Muscle of leg (tissue), 11 donors: Measurements from ENCODE around the gene WWP2. TPM values are rescaled to one million over a fixed set of nuclear protein-coding genes. Genes with fewer than 3 reads are reported as not detected.
A peak's percentile ranks its signal among the peaks of the same experiment; 100 is the strongest.

Source experiments
- DNase-seq: peaks from one replicate; pipeline ENCODE4 v3.0.0; 2013
- H3K27ac ChIP-seq: one replicate; pipeline ENCODE4 v1.5.1; 2013; ENCODE audit warnings: mild to moderate bottlenecking, low read length, control low read depth
- H3K27me3 ChIP-seq: one replicate; pipeline ENCODE4 v1.6.1; 2013; ENCODE audit warnings: low read length; ENCODE audit not compliant: control insufficient read depth, insufficient read depth
- H3K36me3 ChIP-seq: one replicate; pipeline ENCODE4 v1.6.1; 2013; ENCODE audit warnings: low read length; ENCODE audit not compliant: control insufficient read depth, insufficient read depth
- H3K4me1 ChIP-seq: one replicate; pipeline ENCODE4 v1.6.1; 2013; ENCODE audit warnings: low read length; ENCODE audit not compliant: control insufficient read depth, insufficient read depth
- H3K4me3 ChIP-seq: one replicate; pipeline ENCODE4 v1.5.1; 2013; ENCODE audit warnings: low read length, control low read depth
- H3K9me3 ChIP-seq: replicated peaks from 2 replicates; pipeline ENCODE4 v1.6.1; 2013; ENCODE audit warnings: low read depth, low read length; ENCODE audit not compliant: control insufficient read depth
- WGBS: methylation state at CpG from one replicate; pipeline ENCODE4 v1.1.5; 2013; ENCODE audit warnings: missing lambda C conversion rate; ENCODE audit not compliant: insufficient coverage; 5-methylcytosine and 5-hydroxymethylcytosine counted together
- polyA plus RNA-seq, 8 donors: library from polyadenylated mRNA; unstranded; fragments of 120-200 nt; gene quantifications; one replicate each; pipeline versions ENCODE4 v1.2.1 to v1.2.3, GENCODE V29; 2013; ENCODE audit warnings: inconsistent platforms in 1 of 8, low replicate concordance in 1 of 8; ENCODE audit not compliant: insufficient read length in 8 of 8, insufficient read depth in 1 of 8
- total RNA-seq: library from RNA; stranded (reverse); fragments of 120-200 nt; gene quantifications from one replicate; pipeline ENCODE4 v1.2.4, GENCODE V29; 2013

The WWP2 gene
- total and polyA plus RNA-seq, 9 donors, result 14.3 to 19.7 (median 16.9) TPM

GRCh38 chr16:69767459-69768229, 5.5 kb downstream of the WWP2 start:
- WGBS, result 43% methylated on average over 2 of the region's 5 CpGs
- peaks cover 3% of the 10 kb centered on the region for H3K4me1 ChIP-seq
- no peak overlapping the region for H3K4me3 ChIP-seq
- no peak for DNase-seq
- H3K9me3 ChIP-seq, result no peaks in the 10 kb centered on the region
- no peaks in the 10 kb centered on the region for H3K36me3 ChIP-seq
- no peaks in the 10 kb centered on the region for H3K27me3 ChIP-seq
- no peak overlapping the region for H3K27ac ChIP-seq

- Histone ChIP-seq H3K36me3 (no peaks in the 10 kb centered on the region), H3K27ac (peak overlapping the region; percentile 51), H3K4me3 (no peak overlapping the region), H3K4me1 (peaks cover 4% of the 10 kb centered on the region), H3K9me3 (no peaks in the 10 kb centered on the region), H3K27me3 (no peaks in the 10 kb centered on the region)
- peak; percentile 95 for DNase-seq
- WGBS, result 56% methylated on average over 3 of the region's 6 CpGs
Measured at GRCh38 chr16:69768666-69769065, 6.5 kb downstream of the WWP2 start.

- WGBS, result 80% methylated on average over 1 of the region's 2 CpGs
- Histone ChIP-seq H3K9me3 (no peaks in the 10 kb centered on the region), H3K27ac (no peak overlapping the region), H3K4me1 (peaks cover 3% of the 10 kb centered on the region), H3K4me3 (no peak overlapping the region), H3K27me3 (no peaks in the 10 kb centered on the region), H3K36me3 (no peaks in the 10 kb centered on the region)
- no peak for DNase-seq
Measured at GRCh38 chr16:69769404-69769803, 7.3 kb downstream of the WWP2 start.

GRCh38 chr16:69771651-69771967, 9.5 kb downstream of the WWP2 start:
- peaks cover 3% of the 10 kb centered on the region for H3K4me1 ChIP-seq
- H3K9me3 ChIP-seq, result peaks cover 8% of the 10 kb centered on the region
- no peak overlapping the region for H3K4me3 ChIP-seq
- H3K27ac ChIP-seq, result no peak overlapping the region
- H3K27me3 ChIP-seq, result no peaks in the 10 kb centered on the region
- no peak for DNase-seq
- WGBS, result no CpG with 5 or more reads among the region's 2 CpGs
- H3K36me3 ChIP-seq, result peaks cover 2% of the 10 kb centered on the region

- Histone ChIP-seq H3K27me3 (no peaks in the 10 kb centered on the region), H3K36me3 (peaks cover 2% of the 10 kb centered on the region), H3K4me1 (peaks cover 3% of the 10 kb centered on the region), H3K9me3 (peaks cover 8% of the 10 kb centered on the region), H3K27ac (no peak overlapping the region), H3K4me3 (no peak overlapping the region)
- WGBS, result no CpG with 5 or more reads among the region's 6 CpGs
- DNase-seq, result no peak
Measured at GRCh38 chr16:69773260-69773947, 11.3 kb downstream of the WWP2 start.

GRCh38 chr16:69775563-69775962, 13.4 kb downstream of the WWP2 start:
- Histone ChIP-seq H3K4me3 (no peak overlapping the region), H3K36me3 (peaks cover 2% of the 10 kb centered on the region), H3K27ac (no peak overlapping the region), H3K4me1 (peaks cover 3% of the 10 kb centered on the region), H3K27me3 (no peaks in the 10 kb centered on the region), H3K9me3 (peaks cover 8% of the 10 kb centered on the region)
- DNase-seq, result no peak

GRCh38 chr16:69779724-69780123, 17.6 kb downstream of the WWP2 start:
- H3K9me3 ChIP-seq, result peaks cover 8% of the 10 kb centered on the region
- no peak for DNase-seq
- no CpG with 5 or more reads among the region's 2 CpGs for whole genome bisulfite sequencing
- H3K4me3 ChIP-seq, result no peak overlapping the region
- H3K27me3 ChIP-seq, result no peaks in the 10 kb centered on the region
- no peaks in the 10 kb centered on the region for H3K4me1 ChIP-seq
- peaks cover 8% of the 10 kb centered on the region for H3K36me3 ChIP-seq
- H3K27ac ChIP-seq, result no peak overlapping the region

GRCh38 chr16:69781118-69781517, 19.0 kb downstream of the WWP2 start:
- Histone ChIP-seq H3K4me1 (no peaks in the 10 kb centered on the region), H3K36me3 (peaks cover 7% of the 10 kb centered on the region), H3K27me3 (no peaks in the 10 kb centered on the region), H3K9me3 (peaks cover under 1% of the 10 kb centered on the region), H3K27ac (no peak overlapping the region), H3K4me3 (no peak overlapping the region)
- DNase-seq, result no peak
- WGBS, result 79% methylated on average over 3 of the region's 3 CpGs

GRCh38 chr16:69784586-69784985, 22.5 kb downstream of the WWP2 start:
- Histone ChIP-seq H3K4me1 (no peaks in the 10 kb centered on the region), H3K36me3 (peaks cover 27% of the 10 kb centered on the region), H3K27ac (no peak overlapping the region), H3K4me3 (no peak overlapping the region), H3K9me3 (no peaks in the 10 kb centered on the region), H3K27me3 (no peaks in the 10 kb centered on the region)
- DNase-seq, result no peak
- WGBS, result no CpG with 5 or more reads among the region's 6 CpGs

- Histone ChIP-seq H3K27me3 (no peaks in the 10 kb centered on the region), H3K36me3 (peaks cover 28% of the 10 kb centered on the region), H3K27ac (no peak overlapping the region), H3K4me1 (no peaks in the 10 kb centered on the region), H3K9me3 (no peaks in the 10 kb centered on the region), H3K4me3 (no peak overlapping the region)
- WGBS, result 94% methylated on average over 3 of the region's 4 CpGs
- DNase-seq, result no peak
Measured at GRCh38 chr16:69787883-69788282, 25.8 kb downstream of the WWP2 start.
